ENCODE measurements around the gene SRCIN1.

GRCh38 chr17:38574712-38575111, 31.0 kb downstream of the SRCIN1 start:
- TF ChIP-seq CTCF (IDR thresholded peaks at IDR 0.05) (no peak), POLR2A (IDR thresholded peaks at IDR 0.05) (no peak)
